HG03469 (cell line): ENCODE results near the gene TMEM59.

Experiments used
- ATAC-seq: cut with Tn5 transposase; IDR thresholded peaks from one replicate; pipeline ENCODE4 v1.9.1; 2021; ENCODE audit warnings: mild to moderate bottlenecking, moderate library complexity, moderate number of reproducible peaks; ENCODE audit not compliant: unreplicated experiment

The TMEM59 gene

DNA sequence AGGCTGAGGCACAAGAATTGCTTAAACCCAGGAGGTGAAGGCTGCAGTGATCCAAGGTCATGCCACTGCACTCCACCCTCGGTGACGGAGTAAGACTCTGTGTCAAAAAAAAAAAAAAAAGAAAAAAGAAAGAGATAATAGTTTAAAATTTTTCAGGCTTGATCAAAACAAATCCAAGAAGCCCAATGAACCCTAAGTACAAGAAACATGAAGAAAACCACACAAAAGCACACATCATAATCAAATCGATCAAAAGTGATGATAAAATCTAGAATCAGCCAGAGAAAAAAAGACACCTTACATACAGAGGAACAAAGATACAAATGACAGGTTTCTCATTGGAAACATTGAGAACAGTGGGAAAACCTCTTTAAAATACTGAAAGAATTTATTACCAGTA lies 66.5 kb downstream of the TMEM59 start:
- ATAC-seq: no peak

DNA sequence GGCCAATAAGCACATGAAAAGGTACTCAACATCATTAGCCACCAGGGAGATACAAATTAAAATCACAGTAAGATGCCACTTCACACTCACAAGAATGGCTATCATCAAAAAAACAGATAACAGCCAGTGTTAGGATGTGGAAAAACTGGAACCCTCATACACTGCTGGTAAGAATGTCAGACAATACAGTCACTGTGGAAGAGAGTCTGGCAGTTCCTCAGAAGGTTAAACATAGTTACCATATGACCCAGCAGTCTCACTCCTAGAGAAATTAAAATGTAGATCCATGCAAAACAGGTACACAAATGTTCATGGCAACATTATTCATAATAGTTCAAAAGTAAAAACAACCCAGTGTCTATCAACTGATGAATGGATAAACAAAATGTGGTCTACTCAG lies 68.3 kb downstream of the TMEM59 start:
- no peak for ATAC-seq

DNA sequence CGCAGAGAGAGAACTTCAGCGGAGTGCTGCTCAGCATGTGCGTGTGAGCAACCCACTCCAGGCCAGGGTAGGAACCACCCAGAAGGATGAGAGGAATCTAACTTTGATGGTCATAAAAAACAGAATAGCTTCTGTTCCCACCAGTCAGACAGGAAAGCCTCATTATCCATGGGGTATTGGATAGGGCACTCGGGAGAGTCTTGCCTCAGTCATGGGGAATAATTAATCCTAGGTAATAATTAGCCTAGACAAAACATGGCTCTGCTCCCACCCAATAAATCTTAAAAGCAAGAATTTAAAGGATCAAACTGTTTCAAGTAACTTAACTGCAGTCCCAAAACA lies 70.3 kb downstream of the TMEM59 start:
- no peak for ATAC-seq

DNA sequence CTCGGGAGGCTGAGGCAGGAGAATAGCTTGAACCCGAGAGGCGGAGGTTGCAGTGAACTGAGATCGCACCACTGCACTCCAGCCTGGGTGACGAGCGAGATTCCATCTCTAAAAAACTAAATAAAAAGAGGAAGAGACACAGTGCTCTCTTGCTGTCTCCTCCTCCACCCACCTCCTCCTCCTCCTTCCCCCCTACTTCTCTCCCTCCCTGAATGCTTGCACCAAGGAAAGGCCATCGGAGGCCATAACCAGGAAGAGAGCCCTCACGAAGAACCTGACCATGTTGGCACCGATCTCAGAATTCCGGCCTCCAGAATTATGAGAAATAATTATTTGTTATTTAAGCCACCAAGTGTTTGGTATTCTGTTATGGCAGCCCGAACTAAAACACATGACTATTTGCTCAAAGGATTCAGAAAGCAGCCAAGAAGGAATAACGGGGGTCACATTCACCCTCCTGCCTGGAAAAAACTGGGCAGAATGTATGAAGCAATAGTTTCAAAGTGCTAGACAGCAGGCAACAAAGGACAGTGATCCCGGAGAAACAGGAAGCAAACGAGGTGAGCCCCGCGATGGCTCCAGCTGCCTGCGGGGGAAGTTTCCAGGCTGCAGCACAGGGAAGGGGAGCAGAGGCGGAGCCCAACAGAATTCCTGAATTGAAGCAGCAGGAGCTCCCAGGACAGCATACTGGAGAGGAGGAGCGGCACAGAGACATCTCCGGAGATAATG lies 70.8 kb downstream of the TMEM59 start:
- no peak for ATAC-seq

DNA sequence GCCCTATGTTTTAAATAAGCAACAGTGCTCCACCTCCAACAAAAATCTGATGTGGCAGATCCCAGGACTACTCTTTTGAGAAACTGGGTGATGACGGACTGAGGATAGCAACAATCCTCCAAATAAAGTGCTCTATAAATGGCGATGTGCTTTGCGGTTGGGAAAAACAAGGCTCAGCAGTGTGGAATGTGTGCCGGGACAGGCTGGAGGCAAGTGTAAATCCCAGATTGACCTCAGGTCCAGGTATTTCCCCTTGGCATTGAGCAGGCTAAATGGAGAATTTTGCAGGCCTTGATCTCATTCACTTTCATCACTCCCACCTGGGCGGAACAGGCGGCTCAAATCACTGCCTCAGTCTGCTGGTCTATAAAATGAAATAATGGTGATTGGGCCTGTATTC lies 71.8 kb downstream of the TMEM59 start:
- no peak for ATAC-seq

DNA sequence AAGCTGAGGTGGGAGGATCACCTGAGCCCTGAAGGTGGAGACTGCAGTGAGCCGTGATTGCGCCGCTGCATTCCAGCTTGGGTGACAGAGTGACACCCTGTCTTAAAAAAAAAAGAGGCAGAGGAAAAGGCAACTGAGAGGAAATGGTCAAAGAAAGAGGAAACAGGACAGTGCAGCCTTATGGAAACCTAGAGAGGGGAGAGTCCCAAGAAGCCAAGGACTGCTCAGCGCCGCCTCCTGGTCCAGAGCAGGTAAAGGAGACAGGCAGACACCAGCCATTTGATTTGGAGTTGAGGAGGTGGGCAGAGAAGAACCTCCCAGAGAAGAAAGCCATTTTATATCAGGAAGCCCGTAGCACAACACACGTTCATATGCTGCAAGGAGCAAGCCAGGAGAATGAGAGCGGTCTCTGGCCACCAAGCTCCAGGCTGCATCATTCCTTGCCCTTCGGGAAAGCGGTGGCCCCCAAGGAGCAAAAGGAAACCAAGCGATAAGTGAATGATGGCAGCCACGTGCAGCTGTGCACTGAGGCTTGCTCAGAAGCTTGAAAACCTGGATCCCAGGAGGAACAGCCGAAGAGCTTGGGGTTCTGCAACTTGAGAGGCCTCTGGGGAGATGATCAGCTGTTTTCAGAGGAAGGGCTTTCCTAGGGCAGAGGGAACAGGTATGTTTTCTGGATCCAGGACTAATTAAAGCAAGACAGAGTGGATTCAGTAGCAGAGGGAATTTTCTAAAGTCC lies 73.1 kb downstream of the TMEM59 start:
- no peak for ATAC-seq
